H9 (cell line): ENCODE results near the gene SDK1. TPM values are rescaled to one million over a fixed set of nuclear protein-coding genes. Genes with fewer than 3 reads are reported as not detected.
A peak's percentile ranks its signal among the peaks of the same experiment; 100 is the strongest.

Source experiments
- DNase-seq: peaks from one replicate; pipeline ENCODE4 v3.0.0-alpha.2; 2017
- H2AFZ ChIP-seq: one replicate; pipeline ENCODE4 v1.6.1; 2013; ENCODE audit warnings: mild to moderate bottlenecking, low read length, control low read depth, moderate library complexity
- H2AK5ac ChIP-seq: 2 replicates; pipeline ENCODE4 v1.6.1; 2013; ENCODE audit warnings: low read length, control low read depth, mixed read lengths; ENCODE audit not compliant: insufficient read length
- H2BK120ac ChIP-seq: one replicate; pipeline ENCODE4 v1.6.1; 2013; ENCODE audit warnings: low read depth, mild to moderate bottlenecking, low read length, control low read depth, inconsistent platforms; ENCODE audit not compliant: poor library complexity, severe bottlenecking
- H2BK12ac ChIP-seq: 2 replicates; pipeline ENCODE4 v1.6.1; 2013; ENCODE audit warnings: low read length, control low read depth, mixed read lengths, low read depth; ENCODE audit not compliant: insufficient read length
- H2BK15ac ChIP-seq: 2 replicates; pipeline ENCODE4 v1.6.1; 2013; ENCODE audit warnings: low read depth, low read length, control low read depth
- H2BK20ac ChIP-seq: one replicate; pipeline ENCODE4 v1.6.1; 2013; ENCODE audit warnings: low read depth, mild to moderate bottlenecking, low read length, control low read depth, inconsistent platforms; ENCODE audit not compliant: poor library complexity, severe bottlenecking
- H2BK5ac ChIP-seq: 2 replicates; pipeline ENCODE4 v1.6.1; 2013; ENCODE audit warnings: low read length, control low read depth, mixed read lengths; ENCODE audit not compliant: insufficient read length
- H3K14ac ChIP-seq: 2 replicates; pipeline ENCODE4 v1.6.1; 2013; ENCODE audit warnings: low read length, control low read depth; ENCODE audit not compliant: insufficient read depth
- H3K18ac ChIP-seq: 2 replicates; pipeline ENCODE4 v1.6.1; 2013; ENCODE audit warnings: low read depth, mild to moderate bottlenecking, mixed read lengths, low read length, control low read depth; ENCODE audit not compliant: insufficient read length
- H3K23ac ChIP-seq: 2 replicates; pipeline ENCODE4 v1.6.1; 2013; ENCODE audit warnings: low read length, control low read depth, mixed read lengths, low read depth; ENCODE audit not compliant: insufficient read length
- H3K23me2 ChIP-seq: 2 replicates; pipeline ENCODE4 v1.6.1; 2013; ENCODE audit warnings: low read depth, mild to moderate bottlenecking, mixed read lengths, low read length, control low read depth; ENCODE audit not compliant: insufficient read length, poor library complexity, severe bottlenecking
- H3K27ac ChIP-seq: 2 replicates; pipeline ENCODE4 v1.5.1; 2013; ENCODE audit warnings: low read length, control low read depth, mixed read lengths, low read depth; ENCODE audit not compliant: insufficient read length
- H3K27me3 ChIP-seq: 2 replicates; pipeline ENCODE4 v1.6.1; 2013; ENCODE audit warnings: low read length, control low read depth, inconsistent platforms; ENCODE audit not compliant: insufficient read depth
- H3K4ac ChIP-seq: 2 replicates; pipeline ENCODE4 v1.6.1; 2013; ENCODE audit warnings: low read depth, mild to moderate bottlenecking, control low read depth, inconsistent platforms, low read length, moderate library complexity
- H3K4me1 ChIP-seq: 2 replicates; pipeline ENCODE4 v1.6.1; 2013; ENCODE audit warnings: low read length, control low read depth, inconsistent platforms; ENCODE audit not compliant: insufficient read depth
- H3K4me2 ChIP-seq: 2 replicates; pipeline ENCODE4 v1.6.1; 2013; ENCODE audit warnings: low read length, control low read depth, mixed read lengths; ENCODE audit not compliant: insufficient read length, insufficient read depth
- H3K56ac ChIP-seq: 2 replicates; pipeline ENCODE4 v1.6.1; 2013; ENCODE audit warnings: low read depth, mild to moderate bottlenecking, mixed read lengths, low read length, control low read depth; ENCODE audit not compliant: insufficient read length
- H3K79me1 ChIP-seq: 2 replicates; pipeline ENCODE4 v1.6.1; 2013; ENCODE audit warnings: low read depth, mild to moderate bottlenecking, moderate library complexity, low read length, control low read depth, inconsistent platforms; ENCODE audit not compliant: insufficient read depth, poor library complexity, severe bottlenecking
- H3K79me2 ChIP-seq: 2 replicates; pipeline ENCODE4 v1.6.1; 2013; ENCODE audit warnings: low read length, control low read depth, inconsistent platforms; ENCODE audit not compliant: insufficient read depth
- H3K9ac ChIP-seq: 2 replicates; pipeline ENCODE4 v1.6.1; 2013; ENCODE audit warnings: low read length, control low read depth, mixed read lengths; ENCODE audit not compliant: insufficient read length; ENCODE audit errors: extremely low read depth
- H3K9me3 ChIP-seq: one replicate; pipeline ENCODE4 v1.6.1; 2013; ENCODE audit warnings: low read depth, low read length, inconsistent platforms; ENCODE audit not compliant: control insufficient read depth
- H3T11ph ChIP-seq: one replicate; pipeline ENCODE4 v1.6.1; 2013; ENCODE audit warnings: mild to moderate bottlenecking, low read length, control low read depth, inconsistent platforms
- H4K20me1 ChIP-seq: one replicate; pipeline ENCODE4 v1.6.1; 2013; ENCODE audit not compliant: control insufficient read depth, insufficient read length, insufficient read depth
- H4K5ac ChIP-seq: 2 replicates; pipeline ENCODE4 v1.6.1; 2013; ENCODE audit warnings: low read depth, mild to moderate bottlenecking, mixed read lengths, low read length, control low read depth; ENCODE audit not compliant: insufficient read length
- H4K8ac ChIP-seq: replicated peaks from 2 replicates; pipeline ENCODE4 v1.6.1; 2013; ENCODE audit warnings: low read length, control low read depth, mixed read lengths, low read depth; ENCODE audit not compliant: insufficient read length
- H4K91ac ChIP-seq: 2 replicates; pipeline ENCODE4 v1.6.1; 2013; ENCODE audit warnings: low read depth, mild to moderate bottlenecking, moderate library complexity, mixed read lengths, low read length, control low read depth; ENCODE audit not compliant: insufficient read length
- H3K27ac Mint-ChIP-seq, 3 experiments: 2 replicates in 2 of 3; 3 replicates in 1 of 3; pipeline ENCODE4 v1.8.0; 2020 to 2021; ENCODE audit warnings: mixed read lengths in 3 of 3, mild to moderate bottlenecking in 1 of 3, moderate library complexity in 1 of 3
- H3K27me3 Mint-ChIP-seq: 2 replicates; pipeline ENCODE4 v1.8.0; 2021; ENCODE audit warnings: low read depth, mild to moderate bottlenecking, moderate library complexity, mixed read lengths
- H3K36me3 Mint-ChIP-seq, 3 experiments: 2 replicates in 2 of 3; 3 replicates in 1 of 3; pipeline ENCODE4 v1.8.0; 2020 to 2021; ENCODE audit warnings: low read depth in 3 of 3, mixed read lengths in 3 of 3; ENCODE audit not compliant: insufficient read depth in 1 of 3
- H3K4me1 Mint-ChIP-seq, 2 experiments: 2 replicates each; pipeline ENCODE4 v1.8.0; 2020; ENCODE audit warnings: mixed read lengths in 2 of 2
- H3K4me3 Mint-ChIP-seq, 2 experiments: 2 replicates in 1 of 2; 3 replicates in 1 of 2; pipeline ENCODE4 v1.8.0; 2020 to 2021; ENCODE audit warnings: mild to moderate bottlenecking in 2 of 2, mixed read lengths in 2 of 2, moderate library complexity in 1 of 2
- H3K9me3 Mint-ChIP-seq, 2 experiments: 2 replicates in 1 of 2; 3 replicates in 1 of 2; pipeline ENCODE4 v1.8.0; 2020; ENCODE audit warnings: mild to moderate bottlenecking in 2 of 2, mixed read lengths in 2 of 2, moderate library complexity in 1 of 2
- CTCF ChIP-seq: fragments of 200-600 bp; sonication (generic); conservative IDR thresholded peaks from 3 replicates; pipeline ENCODE4 v1.8.0; 2021; ENCODE audit warnings: antibody characterized with exemption, mild to moderate bottlenecking
- WGBS: extraction: QIAGEN DNeasy Blood & Tissue Kit; methylation state at CpG from one replicate; pipeline ENCODE4 v1.1.7; 2013; ENCODE audit warnings: missing lambda C conversion rate, low lambda C conversion rate, mixed read lengths; ENCODE audit not compliant: insufficient read length; ENCODE audit errors: extremely low coverage; 5-methylcytosine and 5-hydroxymethylcytosine counted together
- total RNA-seq: library from RNA; stranded (reverse); gene quantifications from 2 replicates; pipeline ENCODE4 v1.2.1, GENCODE V29; 2021

Gene SDK1
- total RNA-seq, 1 experiment from 2014 or later: 8.7 TPM

DNA sequence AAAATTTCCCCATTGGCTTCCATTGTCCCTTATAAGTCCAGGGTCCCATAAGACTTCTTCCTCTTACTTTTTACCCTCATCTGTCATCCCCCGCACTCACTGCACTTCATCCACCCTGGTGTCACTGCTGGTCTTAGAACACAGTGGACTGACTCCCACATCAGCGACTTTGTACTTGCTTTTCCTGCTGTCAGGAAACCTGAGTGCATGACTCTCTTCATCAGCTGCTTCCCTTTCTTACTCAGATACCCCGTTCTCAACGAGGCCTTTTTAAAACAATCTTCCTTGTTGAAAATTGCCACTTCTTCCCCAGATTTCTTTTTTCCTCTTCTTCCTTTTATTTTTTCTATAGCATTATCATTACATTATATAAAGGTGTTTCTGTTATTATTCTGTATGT lies 305.4 kb downstream of the SDK1 start:
- Histone ChIP-seq H3K27ac (no peak overlapping the region), H3T11ph (no peak overlapping the region), H4K5ac (no peak overlapping the region), H2BK12ac (no peak overlapping the region), H2BK20ac (no peak overlapping the region), H2AFZ (no peak overlapping the region), H4K91ac (no peak overlapping the region), H3K79me1 (no peaks in the 10 kb centered on the region), H2BK5ac (no peak overlapping the region), H3K4ac (no peak overlapping the region), H3K4me1 (no peaks in the 10 kb centered on the region), H3K18ac (no peak overlapping the region), H2BK120ac (no peak overlapping the region), H2BK15ac (no peak overlapping the region), H3K23ac (no peak overlapping the region), H2AK5ac (no peak overlapping the region), H3K14ac (no peak overlapping the region), H3K9me3 (no peaks in the 10 kb centered on the region), H4K20me1 (no peaks in the 10 kb centered on the region), H4K8ac (no peak overlapping the region), H3K79me2 (no peaks in the 10 kb centered on the region), H3K56ac (no peak overlapping the region), H3K4me2 (no peak overlapping the region), H3K27me3 (no peaks in the 10 kb centered on the region), H3K23me2 (no peaks in the 10 kb centered on the region), H3K9ac (no peak overlapping the region)
- WGBS: no CpG with 5 or more reads among the region's 4 CpGs
- no peak for DNase-seq
- H3K36me3 Mint-ChIP-seq: peaks cover 2 to 5% (median 2%) of the 10 kb centered on the region in 3 experiments; a peak in 4 of 7 replicates
- H3K9me3 Mint-ChIP-seq: peaks cover 15 to 19% of the 10 kb centered on the region in 2 experiments
- H3K4me1 Mint-ChIP-seq: no peaks in the 10 kb centered on the region
- peak overlapping the region in 1 of 3 experiments; percentile 36; a peak in 2 of 7 replicates for H3K27ac Mint-ChIP-seq
- H3K27me3 Mint-ChIP-seq: no peaks in the 10 kb centered on the region
- H3K4me3 Mint-ChIP-seq: no peak overlapping the region
- no peak for TF ChIP-seq CTCF
